Left ventricle myocardium inferior (tissue), 1 donor: ENCODE measurements around the gene CIDEB. TPM values are rescaled to one million over a fixed set of nuclear protein-coding genes. Genes with fewer than 3 reads are reported as not detected.

Source experiments
- DNase-seq: peaks from one replicate; pipeline ENCODE4 v3.0.0-alpha.2; 2020
- H3K27ac ChIP-seq: fragments of 200-600 bp; replicated peaks from 2 replicates; pipeline ENCODE4 v1.8.0; 2021
- H3K27me3 ChIP-seq: fragments of 200-600 bp; 2 replicates; pipeline ENCODE4 v1.8.0; 2021; ENCODE audit warnings: low read depth
- H3K36me3 ChIP-seq: fragments of 200-600 bp; 2 replicates; pipeline ENCODE4 v1.8.0; 2021
- H3K4me1 ChIP-seq: fragments of 200-600 bp; 2 replicates; pipeline ENCODE4 v1.8.0; 2021
- H3K4me3 ChIP-seq: fragments of 200-600 bp; 2 replicates; pipeline ENCODE4 v1.8.0; 2021; ENCODE audit warnings: mild to moderate bottlenecking, moderate library complexity
- H3K9me3 ChIP-seq: fragments of 200-600 bp; replicated peaks from 2 replicates; pipeline ENCODE4 v1.8.0; 2021
- CTCF ChIP-seq: fragments of 200-600 bp; IDR thresholded peaks from 2 replicates; pipeline ENCODE4 v1.8.0; 2021; ENCODE audit warnings: antibody characterized with exemption, mild to moderate bottlenecking, borderline replicate concordance
- intact Hi-C: fragments of 100-400 bp; cut with micrococcal nuclease; formaldehyde crosslinking; loops from one replicate; pipeline ENCODE4 v1.11.0; 2022
- total RNA-seq: library from RNA; stranded (reverse); fragmentation: NEBNext Ultra II Directional; extraction: Animal tissue kit (Norgen Biotek cat#: 25700); gene quantifications from one replicate; pipeline ENCODE4 v1.2.1, GENCODE V29; 2021
- donor health status: DM: no; HTN: yes; CAD: no; lungs with severe emphysema.

CIDEB gene
- total RNA-seq, 1 donor from 2014 or later = 3.1 TPM

- Histone ChIP-seq H3K4me3 (no peak overlapping the region), H3K9me3 (no peaks in the 10 kb centered on the region), H3K27ac (no peak overlapping the region), H3K36me3 (no peaks in the 10 kb centered on the region), H3K27me3 (no peaks in the 10 kb centered on the region), H3K4me1 (peaks cover 33% of the 10 kb centered on the region)
- intact Hi-C loops = no loop called here
- no peak for TF ChIP-seq CTCF
- no peak for DNase-seq
Measured at GRCh38 chr14:24282736-24283135, 25.0 kb downstream of the CIDEB start.

- no peak for DNase-seq
- Histone ChIP-seq H3K27me3 (no peaks in the 10 kb centered on the region), H3K4me1 (peaks cover 33% of the 10 kb centered on the region), H3K36me3 (no peaks in the 10 kb centered on the region), H3K27ac (no peak overlapping the region), H3K9me3 (no peaks in the 10 kb centered on the region), H3K4me3 (no peak overlapping the region)
- intact Hi-C loops = no loop called here
- TF ChIP-seq CTCF = no peak
Measured at GRCh38 chr14:24281636-24282035, 26.1 kb downstream of the CIDEB start.

GRCh38 chr14:24280797-24281460, 26.8 kb downstream of the CIDEB start:
- Histone ChIP-seq H3K27ac (peak overlapping the region; percentile 81), H3K4me1 (peaks cover 33% of the 10 kb centered on the region), H3K27me3 (no peaks in the 10 kb centered on the region), H3K9me3 (no peaks in the 10 kb centered on the region), H3K36me3 (no peaks in the 10 kb centered on the region), H3K4me3 (no peak overlapping the region)
- DNase-seq = no peak
- intact Hi-C loops = no loop called here
- TF ChIP-seq CTCF = no peak

- Histone ChIP-seq H3K36me3 (no peaks in the 10 kb centered on the region), H3K4me1 (peaks cover 34% of the 10 kb centered on the region), H3K4me3 (no peak overlapping the region), H3K9me3 (no peaks in the 10 kb centered on the region), H3K27ac (peak overlapping the region; percentile 81), H3K27me3 (no peaks in the 10 kb centered on the region)
- peak; percentile 48 for DNase-seq
- TF ChIP-seq CTCF = peak; percentile 62
- intact Hi-C loops = no loop called here
Measured at GRCh38 chr14:24279301-24280186, 28.2 kb downstream of the CIDEB start.

- Histone ChIP-seq H3K9me3 (no peaks in the 10 kb centered on the region), H3K4me3 (no peak overlapping the region), H3K36me3 (no peaks in the 10 kb centered on the region), H3K4me1 (peaks cover 44% of the 10 kb centered on the region), H3K27ac (peak overlapping the region; percentile 81), H3K27me3 (no peaks in the 10 kb centered on the region)
- TF ChIP-seq CTCF = no peak
- intact Hi-C loops = no loop called here
- no peak for DNase-seq
Measured at GRCh38 chr14:24278424-24278823, 29.4 kb downstream of the CIDEB start.
